Endodermal cell (in vitro differentiated cells): ENCODE measurements around the gene CPLANE1. TPM values are rescaled to one million over a fixed set of nuclear protein-coding genes. Genes with fewer than 3 reads are reported as not detected.

Source experiments
- DNase-seq: peaks from one replicate; pipeline ENCODE4 v3.0.0-alpha.2; 2017
- H3K27ac ChIP-seq: 2 replicates; pipeline ENCODE4 v1.5.1; 2013; ENCODE audit warnings: mild to moderate bottlenecking, low read depth, low read length, moderate library complexity
- H3K27me3 ChIP-seq: 2 replicates; pipeline ENCODE4 v1.6.1; 2013; ENCODE audit warnings: mild to moderate bottlenecking, low read length, moderate library complexity; ENCODE audit not compliant: insufficient read depth, control insufficient read depth, poor library complexity, severe bottlenecking
- H3K36me3 ChIP-seq: 2 replicates; pipeline ENCODE4 v1.7.0; 2013; ENCODE audit warnings: mild to moderate bottlenecking, low read length, moderate library complexity; ENCODE audit not compliant: control insufficient read depth, insufficient read depth
- H3K4me1 ChIP-seq: one replicate; pipeline ENCODE4 v1.7.0; 2013; ENCODE audit warnings: low read length; ENCODE audit not compliant: control insufficient read depth, insufficient read depth
- H3K4me3 ChIP-seq: 2 replicates; pipeline ENCODE4 v1.5.1; 2013; ENCODE audit warnings: mild to moderate bottlenecking, low read length, moderate library complexity
- H3K9ac ChIP-seq: 2 replicates; pipeline ENCODE4 v1.6.1; 2013; ENCODE audit warnings: mild to moderate bottlenecking, low read length, moderate library complexity; ENCODE audit not compliant: poor library complexity, severe bottlenecking; ENCODE audit errors: extremely low read depth
- H3K9me3 ChIP-seq: 2 replicates; pipeline ENCODE4 v1.6.1; 2013; ENCODE audit warnings: mild to moderate bottlenecking, low read length, moderate library complexity; ENCODE audit not compliant: control insufficient read depth
- H3K27ac Mint-ChIP-seq: 2 replicates; pipeline ENCODE4 v1.8.0; 2020; ENCODE audit warnings: mixed read lengths
- H3K27me3 Mint-ChIP-seq: 2 replicates; pipeline ENCODE4 v1.8.0; 2021; ENCODE audit warnings: mild to moderate bottlenecking, mixed read lengths; ENCODE audit not compliant: insufficient read depth
- H3K36me3 Mint-ChIP-seq: 2 replicates; pipeline ENCODE4 v1.8.0; 2020; ENCODE audit warnings: low read depth, mixed read lengths
- H3K4me1 Mint-ChIP-seq: 2 replicates; pipeline ENCODE4 v1.8.0; 2020; ENCODE audit warnings: mixed read lengths
- H3K4me3 Mint-ChIP-seq: 2 replicates; pipeline ENCODE4 v1.8.0; 2020; ENCODE audit warnings: mild to moderate bottlenecking, moderate library complexity, mixed read lengths
- H3K9me3 Mint-ChIP-seq: 2 replicates; pipeline ENCODE4 v1.8.0; 2020; ENCODE audit warnings: mild to moderate bottlenecking, mixed read lengths
- CTCF ChIP-seq: fragments of 200-600 bp; sonication (generic); conservative IDR thresholded peaks from 2 replicates; pipeline ENCODE4 v1.5.0; 2021; ENCODE audit warnings: antibody characterized with exemption, mild to moderate bottlenecking
- WGBS, 2 experiments: methylation state at CpG; one replicate each; pipeline versions ENCODE4 v1.1.5 to v1.1.7; 2013; ENCODE audit warnings: missing lambda C conversion rate in 2 of 2, mixed read lengths in 1 of 2; ENCODE audit not compliant: insufficient coverage in 1 of 2, insufficient read length in 1 of 2; 5-methylcytosine and 5-hydroxymethylcytosine counted together
- total RNA-seq, 2 donors: library from RNA; stranded (reverse); fragmentation: NEBNext Ultra II Directional in 1 of 2; extraction: Animal tissue kit (Norgen Biotek cat#: 25700) in 1 of 2; gene quantifications; 2 replicates in 1 of 2; 3 replicates in 1 of 2; pipeline ENCODE4 v1.2.1, GENCODE V29; 2021

Gene CPLANE1
- total RNA-seq, 2 donors from 2014 or later: 17.2 to 22.8 TPM

GRCh38 chr5:37206736-37207135 is 42.4 kb downstream of the CPLANE1 start:
- H3K27ac ChIP-seq: no peak overlapping the region
- no peak overlapping the region for H3K4me3 ChIP-seq
- no peaks in the 10 kb centered on the region for H3K9me3 Mint-ChIP-seq
- peaks cover 70% of the 10 kb centered on the region for H3K36me3 ChIP-seq
- no peak overlapping the region for H3K9ac ChIP-seq
- no peaks in the 10 kb centered on the region for H3K4me1 ChIP-seq
- no peak overlapping the region for H3K4me3 Mint-ChIP-seq
- peaks cover 36% of the 10 kb centered on the region for H3K36me3 Mint-ChIP-seq
- DNase-seq: no peak
- TF ChIP-seq CTCF: no peak
- H3K9me3 ChIP-seq: no peaks in the 10 kb centered on the region
- H3K27me3 Mint-ChIP-seq: no peaks in the 10 kb centered on the region
- H3K4me1 Mint-ChIP-seq: no peaks in the 10 kb centered on the region
- H3K27ac Mint-ChIP-seq: no peak overlapping the region
- no peaks in the 10 kb centered on the region for H3K27me3 ChIP-seq
- 86% methylated on average over 2 of the region's 2 CpGs; no CpG with 5 or more reads in 1 of the 2 experiments for WGBS, 2 experiments

DNA sequence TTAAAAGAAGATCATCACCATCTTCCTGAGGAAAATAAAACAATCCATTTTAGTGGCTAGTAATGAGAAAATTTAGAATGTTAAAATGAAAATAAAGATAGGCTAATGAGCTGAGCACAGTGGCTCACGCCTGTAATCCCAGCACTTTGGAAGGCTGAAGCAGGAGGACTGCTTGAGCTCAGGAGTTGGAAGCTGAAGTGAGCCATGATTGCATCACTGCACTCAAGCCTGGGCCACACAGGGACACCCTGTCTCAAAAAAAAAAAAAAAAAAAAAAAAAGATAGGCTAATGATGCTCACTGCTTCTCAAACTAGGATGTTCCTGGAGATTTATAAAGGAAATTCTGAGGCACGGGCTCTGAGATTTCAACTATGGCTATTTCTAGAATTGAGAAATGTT is 50.3 kb downstream of the CPLANE1 start:
- Mint-ChIP-seq H3K27me3 (no peaks in the 10 kb centered on the region), H3K27ac (no peak overlapping the region), H3K4me1 (peaks cover 10% of the 10 kb centered on the region), H3K9me3 (no peaks in the 10 kb centered on the region), H3K4me3 (no peak overlapping the region), H3K36me3 (peaks cover 40% of the 10 kb centered on the region)
- no peaks in the 10 kb centered on the region for H3K27me3 ChIP-seq
- peaks cover 2% of the 10 kb centered on the region for H3K4me1 ChIP-seq
- no peak overlapping the region for H3K9ac ChIP-seq
- TF ChIP-seq CTCF: no peak
- H3K36me3 ChIP-seq: peaks cover 71% of the 10 kb centered on the region
- H3K9me3 ChIP-seq: peaks cover 16% of the 10 kb centered on the region
- 89 to 93% methylated on average over 2 of the region's 2 CpGs for WGBS, 2 experiments
- H3K27ac ChIP-seq: no peak overlapping the region
- DNase-seq: no peak
- no peak overlapping the region for H3K4me3 ChIP-seq

DNA sequence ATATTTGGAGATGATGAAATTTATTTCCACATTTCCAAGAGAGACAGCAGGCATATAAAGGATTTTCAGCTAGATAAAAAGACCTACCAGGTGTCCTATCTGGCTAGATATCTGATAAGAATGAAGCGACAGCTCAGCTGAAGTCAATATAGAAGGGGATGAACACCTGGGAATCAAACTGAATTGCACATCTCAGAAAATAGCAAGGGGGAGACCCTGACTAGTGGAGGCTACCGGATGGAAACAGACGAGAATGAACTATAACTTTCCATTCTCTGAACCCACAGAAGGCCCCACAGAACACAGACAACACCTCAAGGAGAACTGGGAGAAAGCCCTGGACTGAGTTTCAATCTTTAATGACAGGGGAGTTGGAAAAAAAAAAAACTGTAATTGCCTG is 51.1 kb downstream of the CPLANE1 start:
- peaks cover 16% of the 10 kb centered on the region for H3K9me3 ChIP-seq
- peaks cover 2% of the 10 kb centered on the region for H3K4me1 ChIP-seq
- Mint-ChIP-seq H3K4me1 (peaks cover 10% of the 10 kb centered on the region), H3K4me3 (no peak overlapping the region), H3K36me3 (peaks cover 43% of the 10 kb centered on the region), H3K9me3 (no peaks in the 10 kb centered on the region), H3K27ac (no peak overlapping the region), H3K27me3 (no peaks in the 10 kb centered on the region)
- no peak for TF ChIP-seq CTCF
- DNase-seq: no peak
- H3K9ac ChIP-seq: no peak overlapping the region
- peaks cover 67% of the 10 kb centered on the region for H3K36me3 ChIP-seq
- H3K27ac ChIP-seq: no peak overlapping the region
- no peaks in the 10 kb centered on the region for H3K27me3 ChIP-seq
- no peak overlapping the region for H3K4me3 ChIP-seq
- WGBS, 2 experiments: 87 to 100% methylated on average over 1 to 3 of the region's 3 CpGs
